ENCODE measurements around the gene STXBP2.

The STXBP2 gene

GRCh38 chr19:7620442-7621412 lies 16.2 kb upstream of the STXBP2 start:
- peaks cover 81% of the 10 kb centered on the region for H3K36me3 Mint-ChIP-seq (ENCODE audit: low read depth)
- no peak overlapping the region for H3K4me3 Mint-ChIP-seq
- no peak for DNase-seq
- H3K9me3 Mint-ChIP-seq, result no peaks in the 10 kb centered on the region
- H3K27ac Mint-ChIP-seq, result no peak overlapping the region
- H3K27me3 Mint-ChIP-seq, result no peaks in the 10 kb centered on the region
- H3K4me1 Mint-ChIP-seq (ENCODE audit: low read depth), result no peaks in the 10 kb centered on the region

GRCh38 chr19:7622933-7623685 lies 13.8 kb upstream of the STXBP2 start:
- no peaks in the 10 kb centered on the region for H3K9me3 Mint-ChIP-seq
- no peak for DNase-seq
- no peak overlapping the region for H3K27ac Mint-ChIP-seq
- peaks cover 10% of the 10 kb centered on the region for H3K4me1 Mint-ChIP-seq (ENCODE audit: low read depth)
- peaks cover 84% of the 10 kb centered on the region for H3K36me3 Mint-ChIP-seq (ENCODE audit: low read depth)
- H3K4me3 Mint-ChIP-seq, result no peak overlapping the region
- no peaks in the 10 kb centered on the region for H3K27me3 Mint-ChIP-seq

- H3K4me1 Mint-ChIP-seq (ENCODE audit: low read depth), result peaks cover 19% of the 10 kb centered on the region
- H3K9me3 Mint-ChIP-seq, result no peaks in the 10 kb centered on the region
- no peak for DNase-seq
- H3K4me3 Mint-ChIP-seq, result no peak overlapping the region
- peaks cover 82% of the 10 kb centered on the region for H3K36me3 Mint-ChIP-seq (ENCODE audit: low read depth)
- H3K27me3 Mint-ChIP-seq, result no peaks in the 10 kb centered on the region
- H3K27ac Mint-ChIP-seq, result no peak overlapping the region
These were observed 12.9 kb upstream of the STXBP2 start for GRCh38 chr19:7623725-7624603.

GRCh38 chr19:7624810-7625209 lies 12.1 kb upstream of the STXBP2 start:
- Mint-ChIP-seq H3K4me3 (no peak overlapping the region), H3K4me1 (ENCODE audit: low read depth) (peaks cover 25% of the 10 kb centered on the region), H3K27ac (no peak overlapping the region), H3K36me3 (ENCODE audit: low read depth) (peaks cover 85% of the 10 kb centered on the region), H3K9me3 (no peaks in the 10 kb centered on the region), H3K27me3 (no peaks in the 10 kb centered on the region)
- DNase-seq, result no peak

- Mint-ChIP-seq H3K36me3 (ENCODE audit: low read depth) (peaks cover 82% of the 10 kb centered on the region), H3K27me3 (no peaks in the 10 kb centered on the region), H3K4me1 (ENCODE audit: low read depth) (peaks cover 33% of the 10 kb centered on the region), H3K27ac (no peak overlapping the region), H3K9me3 (no peaks in the 10 kb centered on the region), H3K4me3 (no peak overlapping the region)
- DNase-seq, result no peak
These were observed 11.0 kb upstream of the STXBP2 start for GRCh38 chr19:7625763-7626372.

- peaks cover 36% of the 10 kb centered on the region for H3K4me1 Mint-ChIP-seq (ENCODE audit: low read depth)
- DNase-seq, result no peak
- H3K27ac Mint-ChIP-seq, result no peak overlapping the region
- no peaks in the 10 kb centered on the region for H3K9me3 Mint-ChIP-seq
- no peak overlapping the region for H3K4me3 Mint-ChIP-seq
- H3K36me3 Mint-ChIP-seq (ENCODE audit: low read depth), result peaks cover 76% of the 10 kb centered on the region
- no peaks in the 10 kb centered on the region for H3K27me3 Mint-ChIP-seq
These were observed 9.7 kb upstream of the STXBP2 start for GRCh38 chr19:7627166-7627565.

- no peaks in the 10 kb centered on the region for H3K9me3 Mint-ChIP-seq
- DNase-seq, result no peak
- peak overlapping the region; percentile 99 for H3K27ac Mint-ChIP-seq
- peaks cover 74% of the 10 kb centered on the region for H3K36me3 Mint-ChIP-seq (ENCODE audit: low read depth)
- peak overlapping the region; percentile 98 for H3K4me3 Mint-ChIP-seq
- H3K27me3 Mint-ChIP-seq, result no peaks in the 10 kb centered on the region
- H3K4me1 Mint-ChIP-seq (ENCODE audit: low read depth), result peaks cover 36% of the 10 kb centered on the region
These were observed 8.2 kb upstream of the STXBP2 start for GRCh38 chr19:7628589-7629311.

- peaks cover 67% of the 10 kb centered on the region for H3K36me3 Mint-ChIP-seq (ENCODE audit: low read depth)
- H3K4me3 Mint-ChIP-seq, result peak within 1 kb of the TSS; percentile 98
- no peaks in the 10 kb centered on the region for H3K9me3 Mint-ChIP-seq
- peaks cover 38% of the 10 kb centered on the region for H3K4me1 Mint-ChIP-seq (ENCODE audit: low read depth)
- H3K27me3 Mint-ChIP-seq, result no peaks in the 10 kb centered on the region
- DNase-seq, result peak; percentile 93
- H3K27ac Mint-ChIP-seq, result peak within 1 kb of the TSS; percentile 99
These were observed 7.4 kb upstream of the STXBP2 start, which contains the start of the genes PET100 and XAB2 for GRCh38 chr19:7629347-7630054. Gene PET100, plus strand, starts transcription at chr19:7629793. Its CDS starts 41 bp downstream, at chr19:7629834. Gene XAB2, minus strand, starts transcription at chr19:7629545. Its CDS starts 18 bp downstream, at chr19:7629527.

GRCh38 chr19:7631577-7631976 lies 5.3 kb upstream of the STXBP2 start:
- H3K36me3 Mint-ChIP-seq (ENCODE audit: low read depth), result peaks cover 52% of the 10 kb centered on the region
- H3K27ac Mint-ChIP-seq, result no peak overlapping the region
- H3K9me3 Mint-ChIP-seq, result no peaks in the 10 kb centered on the region
- H3K4me1 Mint-ChIP-seq (ENCODE audit: low read depth), result peaks cover 47% of the 10 kb centered on the region
- H3K27me3 Mint-ChIP-seq, result no peaks in the 10 kb centered on the region
- DNase-seq, result no peak
- H3K4me3 Mint-ChIP-seq, result peak overlapping the region; percentile 8

GRCh38 chr19:7632340-7633203 lies 4.3 kb upstream of the STXBP2 start:
- peaks cover 44% of the 10 kb centered on the region for H3K36me3 Mint-ChIP-seq (ENCODE audit: low read depth)
- peak overlapping the region; percentile 52 for H3K27ac Mint-ChIP-seq
- H3K27me3 Mint-ChIP-seq, result no peaks in the 10 kb centered on the region
- DNase-seq, result no peak
- no peaks in the 10 kb centered on the region for H3K9me3 Mint-ChIP-seq
- H3K4me3 Mint-ChIP-seq, result no peak overlapping the region
- peaks cover 43% of the 10 kb centered on the region for H3K4me1 Mint-ChIP-seq (ENCODE audit: low read depth)

- DNase-seq, result no peak
- no peaks in the 10 kb centered on the region for H3K27me3 Mint-ChIP-seq
- H3K4me1 Mint-ChIP-seq (ENCODE audit: low read depth), result peaks cover 39% of the 10 kb centered on the region
- peak within 1 kb of the TSS; percentile 52 for H3K27ac Mint-ChIP-seq
- H3K9me3 Mint-ChIP-seq, result no peaks in the 10 kb centered on the region
- H3K4me3 Mint-ChIP-seq, result no peak within 1 kb of the TSS
- H3K36me3 Mint-ChIP-seq (ENCODE audit: low read depth), result peaks cover 37% of the 10 kb centered on the region
These were observed 3.2 kb upstream of the STXBP2 start, which contains the start of gene PCP2 for GRCh38 chr19:7633698-7634097. Gene PCP2, minus strand, starts transcription at chr19:7633719. Its CDS starts 262 bp downstream, at chr19:7633457.

- Mint-ChIP-seq H3K4me1 (ENCODE audit: low read depth) (peaks cover 38% of the 10 kb centered on the region), H3K4me3 (peak overlapping the region; percentile 85), H3K27ac (no peak overlapping the region), H3K9me3 (no peaks in the 10 kb centered on the region), H3K36me3 (ENCODE audit: low read depth) (peaks cover 40% of the 10 kb centered on the region), H3K27me3 (no peaks in the 10 kb centered on the region)
- DNase-seq, result no peak
These were observed 1.2 kb upstream of the STXBP2 start for GRCh38 chr19:7635670-7636069.
